Stimulated activated CD4-positive, alpha-beta T cell treated with anti-CD3 and anti-CD28 coated beads, TNF-alpha, amount 100 ng/mL, for 4 hours (primary cell): ENCODE results near the gene CACNA1E.

Source experiments
- DNase-seq, 3 experiments: peaks; one replicate each; pipeline ENCODE4 v3.0.0-alpha.2; 2020; ENCODE audit warnings: low read depth in 3 of 3

Gene CACNA1E

GRCh38 chr1:181685211-181685610 lies 201.9 kb downstream of the CACNA1E start:
- DNase-seq: no peak

GRCh38 chr1:181701891-181702290 lies 218.6 kb downstream of the CACNA1E start:
- no peak for DNase-seq

- no peak for DNase-seq
Measured at GRCh38 chr1:181704546-181704945, 221.2 kb downstream of the CACNA1E start.

- DNase-seq: no peak
Measured at GRCh38 chr1:181711820-181712219, 228.5 kb downstream of the CACNA1E start.

- DNase-seq: no peak
Measured at GRCh38 chr1:181712711-181713110, 229.4 kb downstream of the CACNA1E start.

GRCh38 chr1:181714428-181714827 lies 231.1 kb downstream of the CACNA1E start:
- no peak for DNase-seq

GRCh38 chr1:181718034-181718433 lies 234.7 kb downstream of the CACNA1E start:
- no peak for DNase-seq

- no peak for DNase-seq
Measured at GRCh38 chr1:181726320-181727012, 243.1 kb downstream of the CACNA1E start.

GRCh38 chr1:181730606-181731005 lies 247.3 kb downstream of the CACNA1E start:
- no peak for DNase-seq

- DNase-seq: no peak
Measured at GRCh38 chr1:181732218-181732990, 249.1 kb downstream of the CACNA1E start.

GRCh38 chr1:181733486-181733885 lies 250.2 kb downstream of the CACNA1E start:
- DNase-seq: no peak

GRCh38 chr1:181737056-181737455 lies 253.7 kb downstream of the CACNA1E start:
- no peak for DNase-seq

- DNase-seq: no peak
Measured at GRCh38 chr1:181739214-181739613, 255.9 kb downstream of the CACNA1E start.

- no peak for DNase-seq
Measured at GRCh38 chr1:181742426-181742825, 259.1 kb downstream of the CACNA1E start.

GRCh38 chr1:181743878-181744312 lies 260.6 kb downstream of the CACNA1E start:
- no peak for DNase-seq

- no peak for DNase-seq
Measured at GRCh38 chr1:181746224-181746623, 262.9 kb downstream of the CACNA1E start.

GRCh38 chr1:181748013-181748412 lies 264.7 kb downstream of the CACNA1E start:
- DNase-seq: no peak

GRCh38 chr1:181754103-181754502 lies 270.8 kb downstream of the CACNA1E start:
- no peak for DNase-seq

GRCh38 chr1:181759481-181759880 lies 276.2 kb downstream of the CACNA1E start:
- no peak for DNase-seq

- DNase-seq: no peak
Measured at GRCh38 chr1:181763736-181764135, 280.4 kb downstream of the CACNA1E start.

- no peak for DNase-seq
Measured at GRCh38 chr1:181765451-181766026, 282.2 kb downstream of the CACNA1E start.

GRCh38 chr1:181767001-181767708 lies 283.8 kb downstream of the CACNA1E start:
- no peak for DNase-seq
